Smooth muscle cell (in vitro differentiated cells): ENCODE results near the gene ARHGEF26. TPM values are rescaled to one million over a fixed set of nuclear protein-coding genes. Genes with fewer than 3 reads are reported as not detected.
"Not testable (repeated sequence)": the region's sequence is repeated elsewhere in the genome, so short reads cannot be mapped to it uniquely, and the experiment has no call there.

Experiments used
- DNase-seq: peaks from one replicate; lab custom pipeline; 2025; ENCODE audit not compliant: unreplicated experiment; lab: John Stamatoyannopoulos, UW
- H2AFZ ChIP-seq: fragments of 200-600 bp; sonication (generic); 2 replicates; pipeline ENCODE4 v1.6.0; 2016; ENCODE audit warnings: antibody characterized with exemption, low read depth, mild to moderate bottlenecking
- H3F3A ChIP-seq: fragments of 200-600 bp; sonication (generic); 2 replicates; pipeline ENCODE4 v1.6.0; 2017; ENCODE audit warnings: antibody characterized with exemption, low read depth
- H3K27ac ChIP-seq: fragments of 200-600 bp; sonication (generic); 2 replicates; pipeline ENCODE4 v1.5.1; 2016; ENCODE audit warnings: low read depth, mild to moderate bottlenecking
- H3K27me3 ChIP-seq: fragments of 200-600 bp; sonication (generic); 2 replicates; pipeline ENCODE4 v1.6.1; 2016; ENCODE audit warnings: low read depth, mild to moderate bottlenecking
- H3K36me3 ChIP-seq: fragments of 200-600 bp; sonication (generic); 2 replicates; pipeline ENCODE4 v1.5.1; 2016; ENCODE audit warnings: low read depth
- H3K4me1 ChIP-seq: fragments of 200-600 bp; sonication (generic); 2 replicates; pipeline ENCODE4 v1.5.1; 2016; ENCODE audit warnings: low read depth
- H3K4me2 ChIP-seq: fragments of 200-600 bp; sonication (generic); 2 replicates; pipeline ENCODE4 v1.6.0; 2016; ENCODE audit warnings: mild to moderate bottlenecking
- H3K4me3 ChIP-seq: fragments of 200-600 bp; sonication (generic); 2 replicates; pipeline ENCODE4 v1.5.1; 2016; ENCODE audit warnings: mild to moderate bottlenecking
- H3K79me2 ChIP-seq: fragments of 200-600 bp; sonication (generic); 2 replicates; pipeline ENCODE4 v1.6.0; 2016; ENCODE audit warnings: low read depth, mild to moderate bottlenecking
- H3K9ac ChIP-seq: fragments of 200-600 bp; sonication (generic); 2 replicates; pipeline ENCODE4 v1.6.0; 2016; ENCODE audit warnings: low read depth
- H3K9me3 ChIP-seq: fragments of 200-600 bp; sonication (generic); replicated peaks from 2 replicates; pipeline ENCODE4 v1.5.1; 2016; ENCODE audit warnings: low read depth
- H4K20me1 ChIP-seq: fragments of 200-600 bp; sonication (generic); 2 replicates; pipeline ENCODE4 v1.6.0; 2016; ENCODE audit warnings: low read depth
- whole genome bisulfite sequencing: methylation state at CpG from one replicate; pipeline ENCODE4 v1.1.7; 2016; ENCODE audit warnings: low lambda C conversion rate; 5-methylcytosine and 5-hydroxymethylcytosine counted together
- polyA plus RNA-seq: library from polyadenylated mRNA; unstranded; fragments of >200 nt; fragmentation: Nextera tagmentation; extraction: Ambion mirVana; gene quantifications from 2 replicates; pipeline ENCODE4 v1.2.1, GENCODE V29; 2016
- total RNA-seq: library from RNA; depleted of rRNA; stranded (reverse); fragments of >200 nt; gene quantifications from 2 replicates; pipeline ENCODE4 v1.2.3, GENCODE V29; 2014
- TF ChIP-seq, protein P1 (sequence below): fragments of 200-600 bp; sonication (generic); IDR thresholded peaks from 2 replicates; pipeline ENCODE4 v1.5.1; 2017; ENCODE audit warnings: borderline replicate concordance, mild to moderate bottlenecking, antibody characterized with exemption; ENCODE audit not compliant: insufficient read depth, poor library complexity, severe bottlenecking

The ARHGEF26 gene
- total and polyA plus RNA-seq, 2 experiments from 2014 or later, result 0.83 to 1.4 TPM

DNA sequence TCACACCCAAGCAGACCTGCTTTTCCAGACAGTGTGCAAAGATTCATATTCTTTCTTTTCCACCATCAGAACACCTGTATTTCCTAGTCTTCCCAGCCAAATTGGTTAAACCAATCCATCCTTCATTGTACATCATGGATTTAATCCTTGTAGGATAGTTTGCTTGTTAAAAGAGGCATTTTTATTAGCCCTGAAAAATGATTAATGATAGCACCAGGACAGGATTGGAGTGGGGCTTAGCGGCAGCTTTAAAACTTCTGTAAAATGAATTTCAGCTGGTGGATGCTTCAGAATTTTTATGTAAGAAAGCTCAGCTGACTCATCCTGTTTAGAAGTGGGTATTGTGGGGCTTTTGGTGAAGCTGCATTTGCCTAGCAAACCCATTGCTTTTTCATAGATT lies 36.1 kb upstream of the ARHGEF26 start:
- H2AFZ ChIP-seq, result no peak overlapping the region

DNA sequence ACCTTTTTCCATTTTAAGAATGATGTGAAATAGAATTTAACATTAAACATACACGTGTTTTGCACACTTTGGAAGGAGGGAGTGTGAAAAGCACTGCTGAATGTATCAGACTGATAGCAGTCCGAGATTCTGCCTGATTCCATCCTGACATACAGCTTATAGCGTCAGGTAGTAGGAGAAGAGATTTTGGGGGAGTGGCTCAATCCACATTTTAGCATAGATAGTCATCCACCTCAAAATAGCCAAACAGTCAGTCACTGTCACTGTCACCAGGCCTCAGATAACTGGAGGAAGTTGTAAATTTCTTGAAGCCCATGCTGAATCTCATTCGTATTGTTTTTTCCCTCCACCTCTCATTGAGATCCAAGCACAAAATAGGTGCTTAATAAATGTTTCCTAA lies 35.4 kb upstream of the ARHGEF26 start:
- TF ChIP-seq, protein P1, sequence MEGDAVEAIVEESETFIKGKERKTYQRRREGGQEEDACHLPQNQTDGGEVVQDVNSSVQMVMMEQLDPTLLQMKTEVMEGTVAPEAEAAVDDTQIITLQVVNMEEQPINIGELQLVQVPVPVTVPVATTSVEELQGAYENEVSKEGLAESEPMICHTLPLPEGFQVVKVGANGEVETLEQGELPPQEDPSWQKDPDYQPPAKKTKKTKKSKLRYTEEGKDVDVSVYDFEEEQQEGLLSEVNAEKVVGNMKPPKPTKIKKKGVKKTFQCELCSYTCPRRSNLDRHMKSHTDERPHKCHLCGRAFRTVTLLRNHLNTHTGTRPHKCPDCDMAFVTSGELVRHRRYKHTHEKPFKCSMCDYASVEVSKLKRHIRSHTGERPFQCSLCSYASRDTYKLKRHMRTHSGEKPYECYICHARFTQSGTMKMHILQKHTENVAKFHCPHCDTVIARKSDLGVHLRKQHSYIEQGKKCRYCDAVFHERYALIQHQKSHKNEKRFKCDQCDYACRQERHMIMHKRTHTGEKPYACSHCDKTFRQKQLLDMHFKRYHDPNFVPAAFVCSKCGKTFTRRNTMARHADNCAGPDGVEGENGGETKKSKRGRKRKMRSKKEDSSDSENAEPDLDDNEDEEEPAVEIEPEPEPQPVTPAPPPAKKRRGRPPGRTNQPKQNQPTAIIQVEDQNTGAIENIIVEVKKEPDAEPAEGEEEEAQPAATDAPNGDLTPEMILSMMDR, result no peak
- Histone ChIP-seq H3K27ac (peak overlapping the region; percentile 30), H3K9me3 (no peaks in the 10 kb centered on the region), H2AFZ (no peak overlapping the region), H3K36me3 (no peaks in the 10 kb centered on the region), H3K27me3 (no peaks in the 10 kb centered on the region), H3K9ac (no peak overlapping the region), H3F3A (no peaks in the 10 kb centered on the region), H3K4me3 (no peak overlapping the region), H3K79me2 (no peaks in the 10 kb centered on the region), H4K20me1 (no peaks in the 10 kb centered on the region), H3K4me1 (no peaks in the 10 kb centered on the region), H3K4me2 (no peak overlapping the region)
- 61% methylated on average over 4 of the region's 4 CpGs for WGBS
- no peak for DNase-seq

More for the DNA sequence above, 36.1 kb upstream of the ARHGEF26 start:
- H3K9me3 ChIP-seq, result no peaks in the 10 kb centered on the region
- H3F3A ChIP-seq, result no peaks in the 10 kb centered on the region
- no peaks in the 10 kb centered on the region for H3K36me3 ChIP-seq
- no peaks in the 10 kb centered on the region for H3K79me2 ChIP-seq
- TF ChIP-seq, protein P1, result no peak
- H3K9ac ChIP-seq, result no peak overlapping the region
- 23% methylated on average over 1 of the region's 1 CpG for WGBS
- H3K4me3 ChIP-seq, result no peak overlapping the region
- H3K27ac ChIP-seq, result peak overlapping the region; percentile 30
- no peaks in the 10 kb centered on the region for H3K27me3 ChIP-seq
- no peak overlapping the region for H3K4me2 ChIP-seq
- no peak for DNase-seq
- no peaks in the 10 kb centered on the region for H4K20me1 ChIP-seq
- H3K4me1 ChIP-seq, result no peaks in the 10 kb centered on the region

DNA sequence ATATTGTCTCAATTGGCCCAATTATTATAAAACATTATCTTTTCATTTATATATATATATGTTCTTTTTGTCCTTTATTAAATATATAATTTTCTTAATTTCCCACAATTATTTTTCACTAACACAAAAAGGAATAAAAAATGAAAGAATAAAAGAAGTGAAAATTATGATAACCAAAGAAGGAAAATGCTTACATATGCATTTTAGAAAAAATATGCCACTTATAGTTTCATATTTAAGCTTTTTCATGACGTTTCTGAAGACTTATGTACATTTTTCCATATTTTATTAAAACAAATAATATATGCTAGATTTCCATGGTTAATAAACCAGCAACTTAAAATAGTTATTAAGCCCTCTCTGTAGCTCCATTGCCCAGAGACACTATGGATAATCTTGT lies 34.9 kb upstream of the ARHGEF26 start:
- WGBS, result 83% methylated on average over 1 of the region's 1 CpG
- Histone ChIP-seq H3K4me3 (no peak overlapping the region), H3K9ac (no peak overlapping the region), H3K4me2 (no peak overlapping the region), H3K27ac (no peak overlapping the region), H4K20me1 (no peaks in the 10 kb centered on the region), H3K4me1 (no peaks in the 10 kb centered on the region), H3K36me3 (no peaks in the 10 kb centered on the region), H3K27me3 (no peaks in the 10 kb centered on the region), H3K9me3 (no peaks in the 10 kb centered on the region), H3K79me2 (no peaks in the 10 kb centered on the region), H3F3A (no peaks in the 10 kb centered on the region), H2AFZ (no peak overlapping the region)
- TF ChIP-seq, protein P1, result no peak
- no peak for DNase-seq

DNA sequence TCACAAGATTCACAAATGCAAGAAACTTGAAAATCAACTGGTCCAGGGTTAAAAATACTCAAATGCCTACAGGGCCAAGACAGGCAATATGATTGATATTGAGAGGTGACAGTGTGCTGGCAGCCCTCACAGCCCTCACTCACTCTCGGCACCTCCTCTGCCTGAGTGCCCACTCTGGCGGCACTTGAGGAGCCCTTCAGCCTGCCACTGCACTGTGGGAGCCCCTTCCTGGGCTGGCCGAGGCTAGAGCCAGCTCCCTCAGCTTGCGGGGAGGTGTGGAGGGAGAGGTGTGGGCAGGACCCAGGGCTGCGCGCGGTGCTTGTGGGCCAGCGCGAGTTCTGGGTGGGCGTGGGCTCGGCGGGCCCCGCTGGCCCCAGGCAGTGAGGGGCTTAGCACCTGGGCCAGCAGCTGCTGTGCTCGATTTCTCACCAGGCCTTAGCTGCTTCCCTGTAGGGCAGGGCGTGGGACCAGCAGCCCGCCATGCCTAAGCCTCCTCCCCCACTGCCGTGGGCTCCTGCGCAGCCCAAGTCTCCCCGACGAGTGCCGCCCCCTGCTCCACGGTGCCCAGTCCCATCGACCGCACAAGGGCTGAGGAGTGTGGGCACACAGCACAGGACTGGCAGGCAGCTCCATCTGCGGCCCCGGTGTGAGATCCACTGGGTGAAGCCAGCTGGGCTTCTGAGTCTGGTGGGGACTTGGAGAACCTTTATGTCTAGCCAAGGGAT lies 33.3 kb upstream of the ARHGEF26 start:
- H3K4me2 ChIP-seq, H2AFZ ChIP-seq, H3K4me1 ChIP-seq, H3K79me2 ChIP-seq, H3K9ac ChIP-seq, H3F3A ChIP-seq, DNase-seq, H3K4me3 ChIP-seq, H3K27ac ChIP-seq, H3K27me3 ChIP-seq, H4K20me1 ChIP-seq, H3K9me3 ChIP-seq, H3K36me3 ChIP-seq: not testable (repeated sequence)
- WGBS, result 95% methylated on average over 25 of the region's 26 CpGs
